Stimulated activated CD8-positive, alpha-beta memory T cell treated with anti-CD3 and anti-CD28 coated beads, Interleukin-7, amount 100 ng/mL, for 24 hours (primary cell): ENCODE results near the gene MRPL49.

Experiments used
- DNase-seq: peaks from one replicate; pipeline ENCODE4 v3.0.0-alpha.2; 2020; ENCODE audit warnings: low read depth

The MRPL49 gene

GRCh38 chr11:65121865-65122696, at the start of gene MRPL49, which contains the start of gene FAU:
Gene MRPL49 (plus strand): TSS chr11:65122321. CDS start chr11:65122347, 26 bp downstream.
Gene FAU (minus strand): TSS chr11:65122134. CDS start chr11:65121813, 321 bp downstream.
- DNase-seq = peak; percentile 96

GRCh38 chr11:65072631-65072966, 49.5 kb upstream of the MRPL49 start:
- no peak for DNase-seq

GRCh38 chr11:65077451-65077850, 44.7 kb upstream of the MRPL49 start:
- DNase-seq = no peak

GRCh38 chr11:65078151-65078550, 44.0 kb upstream of the MRPL49 start:
- peak; percentile 40 for DNase-seq

- no peak for DNase-seq
Measured at GRCh38 chr11:65078786-65079342, 43.3 kb upstream of the MRPL49 start.

GRCh38 chr11:65083134-65083833, 38.8 kb upstream of the MRPL49 start:
- DNase-seq = no peak

GRCh38 chr11:65083834-65084597, 38.1 kb upstream of the MRPL49 start, which contains the start of the genes CDCA5 and ZFPL1:
Gene CDCA5 (minus strand): TSS chr11:65084040. CDS start chr11:65083978, 62 bp downstream.
Gene ZFPL1 (plus strand): TSS chr11:65084222. CDS start chr11:65084699, 477 bp downstream.
- peak; percentile 93 for DNase-seq

GRCh38 chr11:65084598-65085375, 37.3 kb upstream of the MRPL49 start:
- DNase-seq = no peak

- DNase-seq = no peak
Measured at GRCh38 chr11:65085446-65085845, 36.7 kb upstream of the MRPL49 start.

GRCh38 chr11:65086809-65087208, 35.3 kb upstream of the MRPL49 start:
- no peak for DNase-seq

GRCh38 chr11:65087216-65087615, 34.9 kb upstream of the MRPL49 start:
- no peak for DNase-seq

GRCh38 chr11:65087827-65088226, 34.3 kb upstream of the MRPL49 start:
- no peak for DNase-seq

GRCh38 chr11:65089621-65090020, 32.5 kb upstream of the MRPL49 start:
- no peak for DNase-seq

GRCh38 chr11:65090628-65091027, 31.5 kb upstream of the MRPL49 start:
- no peak for DNase-seq

GRCh38 chr11:65095427-65095826, 26.7 kb upstream of the MRPL49 start:
- no peak for DNase-seq

- peak; percentile 64 for DNase-seq
Measured at GRCh38 chr11:65095974-65096806, 25.9 kb upstream of the MRPL49 start, which contains the start of gene VPS51. Gene VPS51 (plus strand): TSS chr11:65096214. CDS start chr11:65096251, 37 bp downstream.

GRCh38 chr11:65096926-65097325, 25.2 kb upstream of the MRPL49 start:
- no peak for DNase-seq

- no peak for DNase-seq
Measured at GRCh38 chr11:65100674-65101350, 21.3 kb upstream of the MRPL49 start.
